Omental fat pad (tissue), 4 donors: ENCODE data around the gene PRKCA. TPM values are rescaled to one million over a fixed set of nuclear protein-coding genes. Genes with fewer than 3 reads are reported as not detected.

ENCODE experiments used
- ATAC-seq: fragments of 150-250 bp; one replicate; pipeline ENCODE4 v1.9.1; 2016; ENCODE audit warnings: mild to moderate bottlenecking, moderate library complexity; ENCODE audit not compliant: low FRiP score
- DNase-seq: peaks from one replicate; pipeline ENCODE4 v3.0.0-alpha.2; 2019; ENCODE audit warnings: low spot score
- total RNA-seq, 4 donors: library from RNA; depleted of rRNA; stranded (reverse); fragments of >200 nt; gene quantifications; one replicate each; pipeline ENCODE4 v1.1.0, GENCODE V29; 2016
- TF ChIP-seq, protein P1 (sequence below), 3 donors: fragments of 450-650 bp; IDR thresholded peaks; one replicate each; pipeline ENCODE4 v1.5.1; 2016 to 2017; ENCODE audit warnings: antibody characterized with exemption in 3 of 3, mild to moderate bottlenecking in 3 of 3, moderate library complexity in 2 of 3

Gene PRKCA
- total RNA-seq, 4 donors from 2014 or later = 6.7 to 14.3 (median 10.3) TPM

DNA sequence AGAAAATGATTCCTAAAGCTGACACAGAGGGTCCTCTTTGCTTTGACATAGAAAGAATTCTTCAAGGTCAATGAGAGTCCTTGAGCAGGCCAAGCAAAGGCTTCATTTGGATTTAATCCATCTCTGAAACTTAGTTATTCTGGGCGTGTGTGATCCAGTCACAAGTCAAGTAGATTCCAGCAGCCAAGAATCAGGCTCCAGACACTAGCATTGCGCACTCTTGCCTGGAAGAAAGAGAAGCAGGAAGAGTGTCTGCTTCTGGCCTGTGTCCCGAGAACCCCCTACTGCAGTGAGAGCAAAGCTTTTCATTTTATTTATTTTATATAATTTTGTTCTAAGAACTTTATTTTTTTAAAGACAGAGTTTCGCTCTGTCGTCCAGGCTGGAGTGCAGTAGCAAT is 444.3 kb downstream of the PRKCA start:
- DNase-seq (no peak), ATAC-seq (no peak)
- TF ChIP-seq, protein P1, sequence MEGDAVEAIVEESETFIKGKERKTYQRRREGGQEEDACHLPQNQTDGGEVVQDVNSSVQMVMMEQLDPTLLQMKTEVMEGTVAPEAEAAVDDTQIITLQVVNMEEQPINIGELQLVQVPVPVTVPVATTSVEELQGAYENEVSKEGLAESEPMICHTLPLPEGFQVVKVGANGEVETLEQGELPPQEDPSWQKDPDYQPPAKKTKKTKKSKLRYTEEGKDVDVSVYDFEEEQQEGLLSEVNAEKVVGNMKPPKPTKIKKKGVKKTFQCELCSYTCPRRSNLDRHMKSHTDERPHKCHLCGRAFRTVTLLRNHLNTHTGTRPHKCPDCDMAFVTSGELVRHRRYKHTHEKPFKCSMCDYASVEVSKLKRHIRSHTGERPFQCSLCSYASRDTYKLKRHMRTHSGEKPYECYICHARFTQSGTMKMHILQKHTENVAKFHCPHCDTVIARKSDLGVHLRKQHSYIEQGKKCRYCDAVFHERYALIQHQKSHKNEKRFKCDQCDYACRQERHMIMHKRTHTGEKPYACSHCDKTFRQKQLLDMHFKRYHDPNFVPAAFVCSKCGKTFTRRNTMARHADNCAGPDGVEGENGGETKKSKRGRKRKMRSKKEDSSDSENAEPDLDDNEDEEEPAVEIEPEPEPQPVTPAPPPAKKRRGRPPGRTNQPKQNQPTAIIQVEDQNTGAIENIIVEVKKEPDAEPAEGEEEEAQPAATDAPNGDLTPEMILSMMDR (IDR thresholded peaks at IDR 0.05) = no peak

DNA sequence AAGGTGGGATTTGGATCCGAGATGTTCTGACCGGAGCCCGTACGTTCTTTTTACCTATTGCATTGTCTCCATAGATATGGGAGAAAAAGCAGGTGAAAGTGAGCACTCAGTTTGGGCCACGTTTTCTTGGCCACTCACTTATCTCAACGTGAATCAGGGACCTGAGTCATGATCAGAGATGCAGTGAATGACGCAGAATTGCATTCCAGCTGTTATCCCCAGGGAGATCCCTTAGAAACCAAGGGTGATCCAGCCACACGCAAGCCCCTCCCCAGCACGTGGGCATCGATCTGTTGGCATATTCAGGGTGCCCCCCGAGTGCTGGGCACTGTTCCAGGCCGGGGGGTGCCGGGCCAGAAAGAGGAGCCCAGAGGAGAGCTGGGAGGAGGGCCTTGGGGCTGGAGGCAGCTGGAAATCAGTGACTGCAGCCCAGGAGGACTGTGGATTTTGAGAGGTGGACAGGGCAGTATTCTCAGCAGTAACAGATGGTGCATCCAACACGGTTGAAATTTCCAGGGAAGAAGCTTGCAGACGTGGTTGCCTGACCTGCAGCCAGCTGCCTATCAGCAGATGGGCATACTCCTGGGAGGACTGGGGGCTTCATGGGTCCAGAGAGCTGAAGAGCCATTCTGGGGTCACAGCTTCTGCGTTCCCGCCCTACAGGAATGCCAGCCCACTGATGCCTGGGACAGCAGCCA is 445.3 kb downstream of the PRKCA start:
- TF ChIP-seq, protein P1 (IDR thresholded peaks at IDR 0.05) = no peak
- ATAC-seq = no peak
- DNase-seq = no peak

DNA sequence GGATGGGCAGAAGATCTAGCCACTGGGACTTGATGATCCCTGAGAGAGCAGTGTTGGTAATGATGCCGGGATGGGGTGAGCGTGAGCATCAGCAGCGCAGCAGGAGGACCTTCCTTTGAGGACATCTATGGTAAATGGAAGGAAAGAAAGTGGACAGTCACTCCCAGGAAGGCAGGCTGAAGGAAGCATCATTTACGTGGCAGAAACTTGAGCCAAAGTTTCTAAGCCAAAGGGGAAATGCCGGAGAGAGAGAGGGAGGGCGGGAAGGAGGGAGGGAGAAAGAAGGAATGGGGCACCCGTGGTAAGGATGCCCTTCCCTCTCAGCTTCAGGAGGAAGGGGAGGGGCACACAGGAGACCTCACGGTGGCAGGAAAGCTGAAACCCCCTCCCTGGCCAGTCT is 446.2 kb downstream of the PRKCA start:
- TF ChIP-seq, protein P1 (IDR thresholded peaks at IDR 0.05) = no peak

DNA sequence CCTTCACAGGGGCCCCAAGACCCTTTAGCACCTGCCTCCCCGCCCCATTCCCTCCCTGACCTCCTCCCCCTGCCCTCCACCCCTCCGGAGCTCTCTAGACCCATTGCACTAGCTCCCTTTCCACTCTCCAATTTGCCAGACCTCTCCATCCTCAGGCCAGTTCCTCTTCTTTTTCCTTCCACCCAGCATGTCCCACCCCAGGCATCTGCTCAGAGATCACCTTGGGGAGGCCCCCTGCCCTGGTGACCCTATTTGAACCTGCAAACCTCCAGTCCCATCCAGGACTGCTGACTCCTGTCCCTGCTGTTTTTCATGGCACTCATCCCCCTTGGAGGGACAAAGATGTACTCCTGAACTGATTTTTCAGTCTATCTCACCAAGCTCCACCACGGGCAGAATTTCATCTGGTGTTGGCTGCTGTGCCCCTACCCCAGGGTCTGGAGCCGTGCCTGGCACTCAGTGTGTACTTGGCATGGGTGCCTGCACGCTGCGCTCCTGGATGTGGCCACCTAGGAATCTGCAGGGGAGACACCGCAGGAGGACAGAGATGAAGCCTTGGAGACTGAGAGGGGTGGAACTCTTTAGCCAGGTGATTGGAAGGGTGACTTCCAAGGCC is 446.9 kb downstream of the PRKCA start:
- ATAC-seq (no peak), DNase-seq (no peak)
- TF ChIP-seq, protein P1 (IDR thresholded peaks at IDR 0.05) = no peak

More for the DNA sequence above, 446.2 kb downstream of the PRKCA start:
- ATAC-seq = no peak
- DNase-seq = no peak

DNA sequence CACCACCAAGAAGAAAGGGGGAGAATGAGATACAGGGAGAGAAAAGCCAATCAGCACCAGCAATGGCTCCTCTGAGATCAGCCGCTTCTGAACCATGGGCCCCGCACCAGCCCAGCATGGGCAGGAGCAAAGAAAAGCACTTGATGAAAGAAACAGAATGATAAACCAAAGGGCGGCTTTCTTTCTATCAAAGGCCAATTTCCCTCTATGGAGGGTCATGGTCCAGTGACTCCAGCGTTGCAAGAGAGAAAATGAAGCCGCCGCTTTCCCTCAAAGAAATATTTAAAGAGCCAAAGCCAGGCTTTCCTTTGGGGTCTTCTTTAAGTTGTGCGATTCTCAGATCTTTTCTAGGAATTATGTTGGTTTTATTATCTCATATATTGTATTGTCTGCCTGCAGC is 447.7 kb downstream of the PRKCA start:
- TF ChIP-seq, protein P1 (IDR thresholded peaks at IDR 0.05) = no peak
- ATAC-seq = no peak
- DNase-seq = no peak

DNA sequence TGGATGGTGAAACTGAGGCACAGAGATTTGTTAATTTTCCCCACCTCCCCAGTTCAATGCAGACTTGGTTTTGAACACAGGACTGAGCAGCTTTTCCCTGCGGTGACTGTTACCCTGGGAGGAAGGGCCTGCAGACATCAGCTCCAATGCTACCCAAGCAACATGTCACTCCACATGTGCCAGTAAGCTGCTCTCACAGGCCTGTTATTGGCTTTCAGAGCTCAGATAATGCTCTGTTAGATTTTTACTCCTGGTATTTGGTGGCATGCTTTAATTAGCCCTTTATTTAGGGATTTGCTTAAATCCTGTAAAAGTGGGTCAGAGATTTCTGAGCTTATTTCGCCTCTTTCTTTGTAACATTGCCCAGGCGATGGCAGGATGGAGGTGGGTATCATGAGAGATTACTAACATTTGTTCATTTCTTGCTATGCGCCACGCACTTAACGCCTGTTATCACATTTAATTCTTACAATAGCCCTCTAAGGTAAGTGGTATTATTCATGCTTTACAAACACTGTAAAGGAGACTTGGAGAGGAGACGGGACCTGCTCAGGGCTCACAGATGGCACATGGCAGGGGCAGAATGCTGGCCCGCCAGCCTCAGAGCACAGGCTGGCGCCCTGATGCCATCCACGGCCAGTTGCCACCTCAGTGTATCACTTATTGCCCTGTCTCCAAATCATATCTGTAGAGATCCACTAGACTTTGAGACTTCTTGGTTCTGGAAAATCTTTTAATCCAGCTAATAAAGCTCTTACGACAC is 448.5 kb downstream of the PRKCA start:
- ATAC-seq (no peak), DNase-seq (no peak)
- TF ChIP-seq, protein P1 (IDR thresholded peaks at IDR 0.05) = no peak
